ENCODE measurements around the gene MLN.

- TF ChIP-seq CTCF (IDR thresholded peaks at IDR 0.05) (no peak), EZH2 (IDR thresholded peaks at IDR 0.05; ENCODE audit: borderline replicate concordance, insufficient read depth, low read depth, low read length, poor library complexity, severe bottlenecking) (no peak)
These were observed 27.6 kb downstream of the MLN start for GRCh38 chr6:33776186-33776585.

Data from B cell (primary cell).